ENCODE data around the gene FLT3. TPM values are rescaled to one million over a fixed set of nuclear protein-coding genes. Genes with fewer than 3 reads are reported as not detected.
A peak's percentile ranks its signal among the peaks of the same experiment; 100 is the strongest.

FLT3 gene
- polyA plus RNA-seq, 1 of the 3 experiments (the other 2 are of a cell fraction) = not detected

DNA sequence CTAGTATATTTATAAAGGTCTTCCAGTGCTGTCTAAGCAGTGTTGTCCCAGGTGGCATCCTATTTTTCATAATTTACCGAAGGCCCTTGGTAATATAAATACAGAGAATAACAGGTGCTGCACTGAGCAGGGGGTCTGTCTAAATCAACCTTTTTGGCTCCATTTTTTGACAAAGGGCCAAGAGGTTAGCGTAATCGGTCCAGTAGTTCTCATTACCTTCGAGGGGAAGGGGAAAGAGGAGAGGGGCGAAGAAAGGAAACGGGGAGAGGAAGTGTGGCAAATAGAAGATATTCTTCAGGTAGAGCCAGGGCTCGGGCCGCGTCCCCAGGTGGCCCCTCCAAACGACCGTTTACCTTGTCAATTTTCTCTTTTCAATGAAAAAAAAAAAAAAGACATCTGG lies 37.2 kb upstream of the FLT3 start:
- no peak for DNase-seq
- WGBS (ENCODE audit: low lambda C conversion rate) = 6% methylated on average over 11 of the region's 11 CpGs
- peaks cover 45% of the 10 kb centered on the region for H3K79me2 ChIP-seq (ENCODE audit: insufficient read depth)

DNA sequence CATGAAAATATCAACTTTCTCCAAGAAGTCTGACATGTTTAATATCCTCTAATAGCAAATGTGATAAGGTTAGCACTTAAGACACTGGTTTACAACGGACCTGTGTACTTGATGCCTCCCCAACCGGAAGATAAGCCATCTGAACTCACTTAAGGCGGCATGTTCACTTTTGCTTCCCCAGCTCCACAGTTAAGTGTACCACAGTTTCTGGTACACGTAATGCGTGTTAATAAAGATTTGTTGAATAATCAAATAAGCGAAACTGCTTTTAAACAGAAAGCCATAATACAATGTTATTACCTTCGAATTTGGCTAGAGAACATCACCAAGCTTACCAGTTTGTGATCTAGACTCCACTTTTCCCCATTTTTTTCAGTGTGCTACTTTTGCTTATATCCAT lies 36.5 kb upstream of the FLT3 start:
- ChIA-PET POLR2A (no interaction called here), CTCF (interaction anchor here (1.7 kb wide), 1 partner anchor 10 kb away, joined by 5 read pairs; no protein-coding TSS in a partner anchor)
- WGBS (ENCODE audit: low lambda C conversion rate) = 54% methylated on average over 7 of the region's 7 CpGs
- H3K27ac ChIP-seq (ENCODE audit: low read depth in 2 of 2, low read length in 1 of 2) = peak overlapping the region in 1 of 2 experiments; percentile 94; a peak in 1 of 4 replicates
- peaks cover 7% of the 10 kb centered on the region for H3F3A ChIP-seq (replicated peaks; ENCODE audit: insufficient read depth)
- H3K4me2 ChIP-seq = peak overlapping the region; percentile 84
- TF ChIP-seq, protein P1, sequence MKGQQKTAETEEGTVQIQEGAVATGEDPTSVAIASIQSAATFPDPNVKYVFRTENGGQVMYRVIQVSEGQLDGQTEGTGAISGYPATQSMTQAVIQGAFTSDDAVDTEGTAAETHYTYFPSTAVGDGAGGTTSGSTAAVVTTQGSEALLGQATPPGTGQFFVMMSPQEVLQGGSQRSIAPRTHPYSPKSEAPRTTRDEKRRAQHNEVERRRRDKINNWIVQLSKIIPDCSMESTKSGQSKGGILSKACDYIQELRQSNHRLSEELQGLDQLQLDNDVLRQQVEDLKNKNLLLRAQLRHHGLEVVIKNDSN (IDR thresholded peaks at IDR 0.05; ENCODE audit: borderline replicate concordance, low read depth) = no peak
- peaks cover 0 to 6% of the 10 kb centered on the region in 2 experiments; a peak in 2 of 4 replicates for H3K4me1 ChIP-seq (ENCODE audit: control insufficient read depth in 1 of 2, insufficient read depth in 2 of 2, low read depth in 1 of 2, low read length in 1 of 2)
- H3K27me3 ChIP-seq (ENCODE audit: insufficient read depth) = no peaks in the 10 kb centered on the region
- peak overlapping the region; percentile 77 to 88 for H3K4me3 ChIP-seq (ENCODE audit: low read depth in 2 of 2, low read length in 1 of 2)
- H3K9me2 ChIP-seq = no peaks in the 10 kb centered on the region
- no peak for DNase-seq
- H4K20me1 ChIP-seq (ENCODE audit: insufficient read depth) = peaks cover 23% of the 10 kb centered on the region
- no peaks in the 10 kb centered on the region for H3K9me3 ChIP-seq
- no peaks in the 10 kb centered on the region for H3K36me3 ChIP-seq (replicated peaks in 1 of 2; ENCODE audit: control insufficient read depth in 1 of 2, insufficient read depth in 2 of 2, low read length in 1 of 2)
- H3K9ac ChIP-seq = peak overlapping the region; percentile 97; the same call in 1 of the 2 replicates
- H2AFZ ChIP-seq (ENCODE audit: low read depth) = peak overlapping the region; percentile 87; the same call in 1 of the 2 replicates
- peaks cover 38% of the 10 kb centered on the region for H3K79me2 ChIP-seq (ENCODE audit: insufficient read depth)

More for the DNA sequence above, 37.2 kb upstream of the FLT3 start:
- POLR2A ChIA-PET = no interaction called here
- Histone ChIP-seq H2AFZ (ENCODE audit: low read depth) (peak overlapping the region; percentile 87), H3K4me1 (ENCODE audit: control insufficient read depth in 1 of 2, insufficient read depth in 2 of 2, low read depth in 1 of 2, low read length in 1 of 2) (peaks cover 0 to 6% of the 10 kb centered on the region in 2 experiments; a peak in 3 of 4 replicates), H3K9me2 (no peaks in the 10 kb centered on the region), H4K20me1 (ENCODE audit: insufficient read depth) (peaks cover 30% of the 10 kb centered on the region), H3K9ac (peak overlapping the region; percentile 97), H3K4me3 (ENCODE audit: low read depth in 2 of 2, low read length in 1 of 2) (peak overlapping the region; percentile 77 to 88), H3K9me3 (no peaks in the 10 kb centered on the region), H3K27ac (ENCODE audit: low read depth in 2 of 2, low read length in 1 of 2) (peak overlapping the region; percentile 91 to 94), H3K27me3 (ENCODE audit: insufficient read depth) (no peaks in the 10 kb centered on the region), H3K4me2 (peak overlapping the region; percentile 84), H3K36me3 (replicated peaks in 1 of 2; ENCODE audit: control insufficient read depth in 1 of 2, insufficient read depth in 2 of 2, low read length in 1 of 2) (no peaks in the 10 kb centered on the region), H3F3A (replicated peaks; ENCODE audit: insufficient read depth) (peaks cover 7% of the 10 kb centered on the region)
- CTCF ChIA-PET = no interaction called here
- TF ChIP-seq ELF1 (IDR thresholded peaks at IDR 0.05) = no peak
- no peak for TF ChIP-seq SIN3A (IDR thresholded peaks at IDR 0.05; ENCODE audit: borderline replicate concordance, low read depth, low read length)
- TF ChIP-seq YY1 (IDR thresholded peaks at IDR 0.05; ENCODE audit: low read depth) = no peak
- TF ChIP-seq, protein P2, sequence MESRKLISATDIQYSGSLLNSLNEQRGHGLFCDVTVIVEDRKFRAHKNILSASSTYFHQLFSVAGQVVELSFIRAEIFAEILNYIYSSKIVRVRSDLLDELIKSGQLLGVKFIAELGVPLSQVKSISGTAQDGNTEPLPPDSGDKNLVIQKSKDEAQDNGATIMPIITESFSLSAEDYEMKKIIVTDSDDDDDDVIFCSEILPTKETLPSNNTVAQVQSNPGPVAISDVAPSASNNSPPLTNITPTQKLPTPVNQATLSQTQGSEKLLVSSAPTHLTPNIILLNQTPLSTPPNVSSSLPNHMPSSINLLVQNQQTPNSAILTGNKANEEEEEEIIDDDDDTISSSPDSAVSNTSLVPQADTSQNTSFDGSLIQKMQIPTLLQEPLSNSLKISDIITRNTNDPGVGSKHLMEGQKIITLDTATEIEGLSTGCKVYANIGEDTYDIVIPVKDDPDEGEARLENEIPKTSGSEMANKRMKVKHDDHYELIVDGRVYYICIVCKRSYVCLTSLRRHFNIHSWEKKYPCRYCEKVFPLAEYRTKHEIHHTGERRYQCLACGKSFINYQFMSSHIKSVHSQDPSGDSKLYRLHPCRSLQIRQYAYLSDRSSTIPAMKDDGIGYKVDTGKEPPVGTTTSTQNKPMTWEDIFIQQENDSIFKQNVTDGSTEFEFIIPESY (IDR thresholded peaks at IDR 0.05; ENCODE audit: borderline replicate concordance, low read depth) = no peak
- no peak for TF ChIP-seq FOXJ3 (CRISPR knock-in tag; IDR thresholded peaks at IDR 0.05)
- no peak for TF ChIP-seq POLR2AphosphoS5 (IDR thresholded peaks at IDR 0.05; ENCODE audit: low read depth, low read length)

DNA sequence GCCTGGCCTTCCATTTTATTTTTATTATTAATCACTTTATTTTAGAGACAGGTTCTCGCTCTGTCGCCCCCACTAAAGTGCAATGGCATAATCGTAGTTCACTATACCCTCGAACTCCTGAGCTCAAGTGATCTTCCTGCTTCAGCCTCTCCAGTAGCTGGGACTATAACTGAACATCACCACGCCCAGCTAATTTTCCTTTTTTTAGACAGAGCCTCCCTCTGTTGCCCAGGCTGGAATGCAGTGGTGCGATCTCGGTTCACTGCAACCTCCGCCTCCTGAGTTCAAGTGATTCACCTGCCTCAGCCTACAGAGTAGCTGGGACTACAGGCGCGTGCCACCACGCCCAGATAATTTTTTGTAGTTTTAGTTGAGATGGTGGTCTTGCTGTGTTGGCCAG lies 31.3 kb upstream of the FLT3 start:
- Histone ChIP-seq H4K20me1 (ENCODE audit: insufficient read depth) (no peaks in the 10 kb centered on the region), H3K4me3 (ENCODE audit: low read depth in 2 of 2, low read length in 1 of 2) (no peak overlapping the region), H3K4me1 (ENCODE audit: control insufficient read depth in 1 of 2, insufficient read depth in 2 of 2, low read depth in 1 of 2, low read length in 1 of 2) (no peaks in the 10 kb centered on the region), H3K9me3 (no peaks in the 10 kb centered on the region), H3K36me3 (replicated peaks in 1 of 2; ENCODE audit: control insufficient read depth in 1 of 2, insufficient read depth in 2 of 2, low read length in 1 of 2) (no peaks in the 10 kb centered on the region), H3K4me2 (no peak overlapping the region), H2AFZ (ENCODE audit: low read depth) (no peak overlapping the region), H3K9me2 (no peaks in the 10 kb centered on the region), H3K9ac (no peak overlapping the region), H3K27me3 (ENCODE audit: insufficient read depth) (no peaks in the 10 kb centered on the region), H3F3A (replicated peaks; ENCODE audit: insufficient read depth) (peaks cover 4% of the 10 kb centered on the region), H3K27ac (ENCODE audit: low read depth in 2 of 2, low read length in 1 of 2) (no peak overlapping the region), H3K79me2 (ENCODE audit: insufficient read depth) (no peaks in the 10 kb centered on the region)
- WGBS (ENCODE audit: low lambda C conversion rate) = 74% methylated on average over 11 of the region's 11 CpGs
- no peak for DNase-seq
- ChIA-PET CTCF (no interaction called here), POLR2A (no interaction called here)
- TF ChIP-seq, protein P2 (IDR thresholded peaks at IDR 0.05; ENCODE audit: borderline replicate concordance, low read depth) = no peak
- TF ChIP-seq MXI1 (IDR thresholded peaks at IDR 0.05; ENCODE audit: low read depth, low read length) (no peak), EP300 (IDR thresholded peaks at IDR 0.05; ENCODE audit: borderline replicate concordance in 1 of 2, low read depth in 1 of 2, low read length in 1 of 2) (no peak), SIN3A (IDR thresholded peaks at IDR 0.05; ENCODE audit: borderline replicate concordance, low read depth, low read length) (no peak)
- TF ChIP-seq, protein P3, sequence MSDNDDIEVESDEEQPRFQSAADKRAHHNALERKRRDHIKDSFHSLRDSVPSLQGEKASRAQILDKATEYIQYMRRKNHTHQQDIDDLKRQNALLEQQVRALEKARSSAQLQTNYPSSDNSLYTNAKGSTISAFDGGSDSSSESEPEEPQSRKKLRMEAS (IDR thresholded peaks at IDR 0.05; ENCODE audit: low read depth) = no peak
- TF ChIP-seq, protein P4, sequence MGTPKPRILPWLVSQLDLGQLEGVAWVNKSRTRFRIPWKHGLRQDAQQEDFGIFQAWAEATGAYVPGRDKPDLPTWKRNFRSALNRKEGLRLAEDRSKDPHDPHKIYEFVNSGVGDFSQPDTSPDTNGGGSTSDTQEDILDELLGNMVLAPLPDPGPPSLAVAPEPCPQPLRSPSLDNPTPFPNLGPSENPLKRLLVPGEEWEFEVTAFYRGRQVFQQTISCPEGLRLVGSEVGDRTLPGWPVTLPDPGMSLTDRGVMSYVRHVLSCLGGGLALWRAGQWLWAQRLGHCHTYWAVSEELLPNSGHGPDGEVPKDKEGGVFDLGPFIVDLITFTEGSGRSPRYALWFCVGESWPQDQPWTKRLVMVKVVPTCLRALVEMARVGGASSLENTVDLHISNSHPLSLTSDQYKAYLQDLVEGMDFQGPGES (IDR thresholded peaks at IDR 0.05; ENCODE audit: low read depth, low read length) = no peak
